ENCODE measurements around the gene SPHKAP.
"Not testable (repeated sequence)": the region's sequence is repeated elsewhere in the genome, so short reads cannot be mapped to it uniquely, and the experiment has no call there.

The SPHKAP gene

DNA sequence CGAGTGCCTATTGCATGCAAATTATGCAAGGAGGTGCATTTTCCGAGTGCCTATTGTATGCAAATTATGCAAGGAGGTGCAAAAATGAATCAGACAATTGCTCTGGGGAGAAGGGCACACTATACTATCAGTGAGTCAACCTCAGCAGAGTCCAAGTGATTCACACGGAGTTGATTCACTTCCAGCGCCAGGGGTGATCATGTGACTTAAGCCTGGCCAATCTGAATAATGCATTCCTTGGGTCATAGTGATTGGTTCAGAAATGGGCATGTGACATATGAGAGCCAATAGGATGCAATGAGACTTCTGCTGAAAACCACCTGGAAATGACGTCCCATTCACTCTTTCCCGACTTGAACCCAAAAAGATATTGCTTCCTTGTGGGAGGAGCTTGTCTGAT, 157.9 kb downstream of the SPHKAP start:
- Mint-ChIP-seq H3K4me3 (no peak overlapping the region), H3K36me3 (ENCODE audit: low read depth) (no peaks in the 10 kb centered on the region), H3K4me1 (no peaks in the 10 kb centered on the region), H3K27me3 (no peaks in the 10 kb centered on the region), H3K27ac (no peak overlapping the region), H3K9me3 (peaks cover 7% of the 10 kb centered on the region)
- DNase-seq (no peak), ATAC-seq (no peak)

DNA sequence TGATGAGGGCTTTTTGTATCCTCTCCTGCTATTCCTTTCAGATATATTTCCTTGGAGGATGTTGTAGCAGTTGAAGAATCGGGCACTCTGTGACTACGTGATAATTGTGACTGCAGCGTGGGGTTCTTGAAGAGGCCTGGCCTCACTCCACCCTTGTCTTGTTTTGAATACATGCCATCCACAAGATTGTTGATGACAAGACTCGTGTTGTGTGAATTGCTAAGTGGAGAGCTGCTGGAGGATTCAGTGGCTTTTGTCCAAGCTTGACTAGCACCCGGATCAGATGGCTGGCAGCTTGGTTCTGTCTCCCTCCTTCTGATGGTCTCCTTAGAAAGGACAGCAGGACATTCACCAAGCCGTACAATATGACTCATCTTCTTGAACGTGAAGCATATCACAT, 163.2 kb downstream of the SPHKAP start:
- H3K9me3 Mint-ChIP-seq: peaks cover 7% of the 10 kb centered on the region
- no peaks in the 10 kb centered on the region for H3K36me3 Mint-ChIP-seq (ENCODE audit: low read depth)
- no peaks in the 10 kb centered on the region for H3K27me3 Mint-ChIP-seq
- no peak overlapping the region for H3K27ac Mint-ChIP-seq
- H3K4me3 Mint-ChIP-seq: no peak overlapping the region
- ATAC-seq: no peak
- H3K4me1 Mint-ChIP-seq: no peaks in the 10 kb centered on the region
- DNase-seq: no peak

DNA sequence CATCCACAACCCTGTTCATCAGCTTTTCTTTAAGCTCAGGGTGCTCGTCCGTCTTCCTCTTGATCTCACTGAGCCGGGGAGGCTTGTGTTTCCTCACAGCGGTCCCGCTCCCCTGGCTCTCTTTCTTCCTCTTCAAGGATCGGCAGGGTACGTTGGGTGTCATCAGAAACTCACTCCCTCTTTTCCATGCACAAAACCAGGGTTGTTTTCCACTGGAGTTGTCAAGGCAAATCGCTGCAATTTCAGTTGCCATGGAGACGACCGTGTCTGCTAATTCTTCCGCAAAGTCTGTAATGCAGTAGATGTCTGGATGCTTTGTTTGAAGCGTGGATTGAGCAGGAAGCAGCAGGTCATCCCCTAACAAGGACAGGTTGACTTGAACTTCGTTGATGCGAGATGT, 163.7 kb downstream of the SPHKAP start:
- no peaks in the 10 kb centered on the region for H3K4me1 Mint-ChIP-seq
- no peak overlapping the region for H3K27ac Mint-ChIP-seq
- no peaks in the 10 kb centered on the region for H3K27me3 Mint-ChIP-seq
- DNase-seq (no peak), ATAC-seq (no peak)
- H3K36me3 Mint-ChIP-seq (ENCODE audit: low read depth): no peaks in the 10 kb centered on the region
- H3K9me3 Mint-ChIP-seq: peaks cover 7% of the 10 kb centered on the region
- H3K4me3 Mint-ChIP-seq: no peak overlapping the region

DNA sequence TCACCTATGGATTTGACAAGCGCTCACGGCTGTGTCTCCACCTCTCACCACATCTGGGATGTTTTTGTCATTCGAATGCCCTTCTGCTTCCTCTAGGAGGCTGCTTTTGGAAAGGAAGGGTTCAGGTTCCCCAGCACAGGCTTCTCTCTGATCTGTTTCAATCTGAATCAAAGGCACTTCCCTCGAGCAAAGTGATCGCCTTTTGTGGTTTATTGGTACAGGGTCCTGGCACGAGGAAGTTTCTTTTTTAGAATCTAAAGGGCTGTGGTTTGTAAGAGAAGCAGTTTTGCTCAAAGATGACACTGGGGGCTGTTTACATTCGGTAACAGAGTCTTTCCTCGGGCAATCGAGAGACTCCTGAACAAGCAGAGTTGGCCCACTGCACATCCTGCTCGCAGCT, 165.1 kb downstream of the SPHKAP start:
- Mint-ChIP-seq H3K4me3 (no peak overlapping the region), H3K9me3 (peaks cover 7% of the 10 kb centered on the region), H3K36me3 (ENCODE audit: low read depth) (no peaks in the 10 kb centered on the region), H3K27me3 (no peaks in the 10 kb centered on the region), H3K4me1 (no peaks in the 10 kb centered on the region), H3K27ac (no peak overlapping the region)
- DNase-seq: no peak
- no peak for ATAC-seq

DNA sequence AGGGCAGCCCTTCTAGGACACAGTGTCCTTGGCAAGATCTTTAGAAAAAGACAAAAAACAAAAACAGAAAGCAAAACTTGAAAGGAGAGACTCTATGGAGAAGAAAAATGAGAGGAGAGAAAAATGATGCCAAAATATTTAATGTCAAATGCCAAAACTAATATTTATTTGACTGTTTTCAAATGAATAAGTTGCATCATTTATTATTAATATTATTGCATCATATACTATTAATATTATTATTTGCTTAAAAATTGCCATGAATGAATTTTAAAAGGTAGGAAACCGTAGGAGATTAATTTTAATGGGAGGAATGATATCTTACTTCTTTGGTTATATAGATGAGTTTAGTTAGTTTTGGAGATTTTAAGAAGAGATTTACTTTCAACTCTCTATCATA, 165.7 kb downstream of the SPHKAP start:
- ATAC-seq: no peak
- DNase-seq: no peak
- no peaks in the 10 kb centered on the region for H3K36me3 Mint-ChIP-seq (ENCODE audit: low read depth)
- H3K4me3 Mint-ChIP-seq: no peak overlapping the region
- no peak overlapping the region for H3K27ac Mint-ChIP-seq
- peaks cover 7% of the 10 kb centered on the region for H3K9me3 Mint-ChIP-seq
- no peaks in the 10 kb centered on the region for H3K27me3 Mint-ChIP-seq
- no peaks in the 10 kb centered on the region for H3K4me1 Mint-ChIP-seq

DNA sequence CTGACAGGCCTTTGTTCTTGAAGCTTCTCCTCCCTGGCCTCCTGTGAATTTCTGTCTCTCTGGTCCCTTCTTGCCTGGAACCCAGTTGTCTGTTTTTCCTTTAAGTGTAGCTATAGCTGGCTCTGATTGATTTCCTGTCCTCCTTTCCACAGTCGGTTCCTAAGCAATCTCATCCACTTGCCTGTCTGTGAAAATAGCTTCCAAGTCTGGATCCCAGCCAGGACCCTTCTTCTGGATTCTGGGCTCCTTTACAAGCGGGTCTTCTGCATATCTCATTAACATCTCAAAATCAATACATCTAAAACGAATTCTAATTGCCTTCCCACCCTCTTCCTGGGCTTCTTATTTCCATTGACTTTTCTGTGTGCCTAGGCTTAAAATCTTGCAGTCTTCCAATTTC, 185.1 kb downstream of the SPHKAP start:
- H3K4me3 Mint-ChIP-seq: no peak overlapping the region
- peaks cover 5% of the 10 kb centered on the region for H3K9me3 Mint-ChIP-seq
- H3K27ac Mint-ChIP-seq: no peak overlapping the region
- no peaks in the 10 kb centered on the region for H3K27me3 Mint-ChIP-seq
- no peak for ATAC-seq
- DNase-seq: no peak
- no peaks in the 10 kb centered on the region for H3K36me3 Mint-ChIP-seq (ENCODE audit: low read depth)
- no peaks in the 10 kb centered on the region for H3K4me1 Mint-ChIP-seq

DNA sequence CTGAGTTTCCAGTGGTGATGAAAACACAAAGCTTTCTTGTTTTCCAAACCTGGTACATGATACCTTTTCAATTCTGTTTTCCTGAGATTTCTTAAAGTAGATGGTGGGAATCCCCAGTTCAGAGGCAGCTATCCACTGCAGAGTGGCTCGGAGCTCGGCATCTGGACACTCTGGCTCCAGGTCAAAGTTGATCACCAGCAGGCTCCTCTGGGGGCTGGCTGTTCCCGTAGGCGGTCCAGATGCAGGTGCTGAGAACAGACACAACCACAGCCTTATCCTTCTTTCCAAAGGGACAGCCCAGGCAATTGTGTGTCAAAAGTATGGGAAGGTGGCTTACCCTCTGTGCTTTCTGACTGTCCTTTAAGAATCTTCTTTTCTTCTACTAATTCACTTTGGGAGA, 190.6 kb downstream of the SPHKAP start:
- H3K36me3 Mint-ChIP-seq (ENCODE audit: low read depth): no peaks in the 10 kb centered on the region
- no peak for DNase-seq
- no peak overlapping the region for H3K27ac Mint-ChIP-seq
- no peaks in the 10 kb centered on the region for H3K9me3 Mint-ChIP-seq
- no peaks in the 10 kb centered on the region for H3K4me1 Mint-ChIP-seq
- no peak overlapping the region for H3K4me3 Mint-ChIP-seq
- no peak for ATAC-seq
- H3K27me3 Mint-ChIP-seq: no peaks in the 10 kb centered on the region

DNA sequence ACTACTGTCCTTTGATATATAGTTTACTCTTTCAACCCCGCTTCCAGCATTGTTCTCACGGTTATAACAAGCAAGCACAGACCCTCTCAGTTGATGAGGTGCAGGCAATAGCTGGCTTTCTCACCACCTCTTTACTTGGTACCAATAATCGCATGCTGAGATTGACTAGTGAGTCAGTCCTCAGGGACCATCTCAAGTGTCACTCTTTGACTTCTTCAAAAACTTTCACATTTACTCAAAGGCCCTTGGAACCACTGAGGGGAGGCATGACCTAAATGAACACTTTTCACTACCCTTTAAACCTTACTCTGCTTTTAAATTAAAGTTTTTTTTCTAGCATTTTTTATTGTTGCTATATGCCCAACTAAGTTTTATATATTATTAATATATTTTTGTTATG, 208.2 kb downstream of the SPHKAP start:
- no peak for ATAC-seq
- H3K36me3 Mint-ChIP-seq (ENCODE audit: low read depth): no peaks in the 10 kb centered on the region
- no peak overlapping the region for H3K4me3 Mint-ChIP-seq
- peaks cover 1% of the 10 kb centered on the region for H3K27me3 Mint-ChIP-seq
- DNase-seq: no peak
- peaks cover 3% of the 10 kb centered on the region for H3K9me3 Mint-ChIP-seq
- H3K4me1 Mint-ChIP-seq: no peaks in the 10 kb centered on the region
- no peak overlapping the region for H3K27ac Mint-ChIP-seq

DNA sequence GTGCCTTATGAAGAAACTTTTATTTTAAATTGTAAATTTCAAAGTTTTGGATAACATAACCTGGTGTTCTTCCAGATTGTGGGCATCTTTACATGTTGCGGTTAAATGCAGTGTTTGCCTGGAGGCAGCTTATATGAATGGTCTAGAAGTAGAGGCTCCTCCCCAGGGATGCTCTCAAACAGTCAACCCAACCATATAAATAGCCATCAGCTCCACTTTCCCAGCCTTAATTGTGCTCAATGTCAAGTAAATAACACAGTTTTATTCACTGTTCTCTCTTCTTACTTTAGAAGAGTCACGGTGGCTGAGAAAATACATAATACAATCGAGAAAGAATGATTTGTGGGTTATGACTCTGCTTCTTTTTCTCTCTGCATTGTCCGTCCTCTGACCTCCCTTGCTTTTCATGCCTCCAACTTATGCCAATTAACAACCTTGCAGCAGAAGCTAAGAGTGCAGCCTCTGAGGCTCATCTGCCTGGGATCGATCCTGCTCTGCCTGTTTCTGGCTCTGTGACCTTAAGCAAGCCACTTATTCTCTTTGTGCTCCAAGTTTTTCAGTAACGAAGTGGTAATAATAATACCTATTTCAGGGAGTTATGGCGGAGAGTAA, 209.8 kb downstream of the SPHKAP start:
- Mint-ChIP-seq H3K36me3 (ENCODE audit: low read depth) (no peaks in the 10 kb centered on the region), H3K4me1 (no peaks in the 10 kb centered on the region), H3K9me3 (peaks cover 3% of the 10 kb centered on the region), H3K27ac (no peak overlapping the region), H3K27me3 (peaks cover 1% of the 10 kb centered on the region), H3K4me3 (no peak overlapping the region)
- DNase-seq: no peak
- ATAC-seq: no peak

DNA sequence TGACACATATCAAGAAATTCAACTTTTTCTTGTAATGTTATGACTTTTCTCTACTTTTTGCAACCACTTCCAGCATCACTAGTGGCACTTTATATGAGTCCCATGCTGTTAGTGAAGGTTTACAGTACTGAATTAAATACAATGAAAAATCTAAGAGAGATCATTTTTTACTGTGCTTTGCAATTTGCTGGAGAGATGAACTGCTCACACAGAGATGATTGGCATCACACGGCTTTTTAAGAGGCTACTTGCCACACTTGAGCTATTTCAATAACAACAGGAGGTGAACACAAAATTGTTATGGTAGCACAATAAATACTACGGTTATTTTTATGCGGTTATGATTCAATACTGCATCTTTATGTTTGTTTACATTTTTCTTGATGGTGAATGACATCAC, 221.2 kb downstream of the SPHKAP start:
- Mint-ChIP-seq H3K27me3 (no peaks in the 10 kb centered on the region), H3K36me3 (ENCODE audit: low read depth) (no peaks in the 10 kb centered on the region), H3K4me1 (no peaks in the 10 kb centered on the region), H3K4me3 (no peak overlapping the region), H3K27ac (no peak overlapping the region), H3K9me3 (no peaks in the 10 kb centered on the region)
- ATAC-seq: no peak
- no peak for DNase-seq

DNA sequence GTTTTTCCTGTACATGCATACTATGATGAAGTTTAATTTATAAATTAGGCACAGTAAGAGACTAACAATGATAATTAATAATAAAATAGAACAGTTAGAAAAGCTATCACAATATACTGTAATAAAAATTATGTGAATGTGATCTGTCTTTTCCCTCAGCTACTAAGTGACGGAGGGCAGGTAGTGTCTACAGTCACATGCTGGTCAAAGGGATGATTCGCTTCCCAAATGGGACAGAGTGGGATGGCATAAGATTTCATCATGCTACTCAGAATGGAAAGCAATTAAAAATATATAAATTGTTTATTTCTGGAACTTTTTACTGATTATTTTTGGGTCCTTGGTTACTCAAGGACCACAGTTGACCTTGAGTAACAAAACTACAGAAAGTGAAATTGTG, 238.5 kb downstream of the SPHKAP start:
- DNase-seq: no peak
- no peak overlapping the region for H3K27ac Mint-ChIP-seq
- H3K4me3 Mint-ChIP-seq: no peak overlapping the region
- no peak for ATAC-seq
- no peaks in the 10 kb centered on the region for H3K36me3 Mint-ChIP-seq (ENCODE audit: low read depth)
- H3K27me3 Mint-ChIP-seq: peaks cover 4% of the 10 kb centered on the region
- no peaks in the 10 kb centered on the region for H3K9me3 Mint-ChIP-seq
- H3K4me1 Mint-ChIP-seq: no peaks in the 10 kb centered on the region

DNA sequence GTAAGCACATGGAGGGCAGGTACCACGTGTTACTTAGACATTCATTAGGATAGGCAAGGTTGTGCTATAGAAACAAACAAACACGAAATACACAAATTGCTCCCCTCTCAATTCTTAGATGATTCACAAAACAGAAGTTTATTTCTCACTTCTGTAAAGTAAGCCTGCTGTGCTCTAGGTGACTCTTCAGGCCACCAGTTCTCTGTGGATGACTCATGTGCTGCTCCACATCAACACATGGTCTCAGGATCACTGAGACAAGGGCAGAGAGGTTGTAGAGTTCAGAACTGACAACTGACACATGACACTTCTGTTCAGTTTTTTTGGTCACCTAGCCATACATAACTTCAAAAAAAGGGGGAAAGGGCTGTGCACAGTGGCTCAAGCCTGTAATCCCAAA, 239.5 kb downstream of the SPHKAP start:
- ATAC-seq: no peak

DNA sequence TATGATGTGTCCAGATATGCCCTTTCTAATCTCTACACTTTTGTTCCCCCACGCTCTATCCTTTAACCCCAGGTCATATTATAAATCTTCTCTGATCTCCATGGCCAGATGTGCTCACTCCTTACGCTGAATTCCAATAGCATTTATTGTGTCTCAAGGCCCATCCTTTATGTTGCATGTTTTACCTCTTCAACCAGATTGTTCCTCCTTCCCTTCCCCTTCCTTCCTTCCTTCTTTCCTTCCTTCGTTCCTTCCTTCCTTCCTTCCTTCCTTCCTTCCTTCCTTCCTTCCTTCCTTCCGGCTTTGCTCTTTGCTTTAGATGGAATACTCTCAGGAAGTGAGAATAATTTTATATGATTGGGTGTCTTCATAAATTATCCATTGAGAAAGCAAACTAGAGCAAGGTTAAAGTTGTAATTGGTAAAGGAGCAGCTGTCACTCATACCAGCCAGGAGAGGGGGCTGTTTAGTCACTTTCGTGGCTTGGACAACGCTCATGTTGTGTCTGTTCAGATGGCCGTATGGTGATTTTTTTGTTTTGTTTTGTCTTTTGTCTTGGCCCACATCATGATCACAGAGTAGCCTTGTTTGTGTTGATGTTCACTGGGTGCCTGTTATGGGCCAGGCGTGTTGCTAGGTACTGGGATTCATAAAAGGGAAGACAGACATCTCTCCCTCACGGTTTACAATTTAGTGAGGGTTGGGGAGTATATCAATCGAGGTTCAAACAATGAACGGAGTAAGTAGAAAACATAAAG, 242.0 kb downstream of the SPHKAP start:
- no peak for ATAC-seq
- no peaks in the 10 kb centered on the region for H3K9me3 Mint-ChIP-seq
- H3K27me3 Mint-ChIP-seq: peaks cover 4% of the 10 kb centered on the region

More for the DNA sequence above, 239.5 kb downstream of the SPHKAP start:
- H3K9me3 Mint-ChIP-seq: no peaks in the 10 kb centered on the region
- no peak overlapping the region for H3K27ac Mint-ChIP-seq
- H3K36me3 Mint-ChIP-seq (ENCODE audit: low read depth): no peaks in the 10 kb centered on the region
- no peaks in the 10 kb centered on the region for H3K4me1 Mint-ChIP-seq
- H3K4me3 Mint-ChIP-seq: no peak overlapping the region
- no peak for DNase-seq
- H3K27me3 Mint-ChIP-seq: peaks cover 4% of the 10 kb centered on the region

DNA sequence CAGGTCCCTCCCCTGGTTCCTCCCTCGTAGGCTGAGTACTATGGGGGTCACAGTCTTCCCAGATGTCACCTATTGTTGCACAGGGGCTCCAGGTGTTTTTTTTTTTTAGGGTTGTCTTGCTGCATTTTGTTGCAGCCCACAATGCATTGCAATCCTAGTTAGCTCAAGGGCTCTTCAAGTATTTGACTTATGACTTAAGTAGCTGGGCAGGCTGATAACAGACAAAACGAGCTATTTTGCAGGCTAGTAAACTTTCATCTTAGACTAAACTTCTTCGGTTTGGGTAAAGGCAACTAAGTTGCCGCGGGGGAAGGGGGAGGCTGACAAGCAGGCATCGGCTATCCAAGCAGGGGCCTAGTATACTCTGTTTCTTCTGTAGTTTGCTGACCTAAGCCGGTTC, 245.2 kb downstream of the SPHKAP start:
- ATAC-seq; H3K4me1 Mint-ChIP-seq; H3K27ac Mint-ChIP-seq; H3K4me3 Mint-ChIP-seq; DNase-seq; H3K9me3 Mint-ChIP-seq; H3K27me3 Mint-ChIP-seq; H3K36me3 Mint-ChIP-seq (ENCODE audit: low read depth): not testable (repeated sequence)

More for the DNA sequence above, 242.0 kb downstream of the SPHKAP start:
- Mint-ChIP-seq H3K27ac (no peak overlapping the region), H3K4me3 (no peak overlapping the region), H3K4me1 (no peaks in the 10 kb centered on the region), H3K36me3 (ENCODE audit: low read depth) (no peaks in the 10 kb centered on the region)
- no peak for DNase-seq

DNA sequence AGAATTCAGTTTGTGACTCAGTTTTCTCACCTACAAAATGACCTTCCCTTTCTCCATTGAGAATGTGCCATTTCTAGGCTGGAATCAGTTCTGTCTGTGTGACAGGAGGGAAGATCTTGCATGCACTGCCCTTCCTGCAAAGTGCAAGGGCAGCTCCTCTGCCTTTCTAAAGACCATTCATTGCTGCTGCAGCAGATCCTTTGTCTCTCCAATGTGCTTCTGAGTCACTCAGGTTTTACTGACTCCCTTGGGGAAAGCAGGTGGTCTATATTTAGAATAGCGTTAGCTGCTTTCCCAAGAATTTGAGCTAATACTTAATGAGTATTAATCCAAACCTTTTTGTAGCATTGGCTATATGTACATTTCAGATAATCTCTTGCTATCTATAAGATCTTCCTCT, 247.6 kb downstream of the SPHKAP start:
- H3K4me1 Mint-ChIP-seq: no peaks in the 10 kb centered on the region
- H3K36me3 Mint-ChIP-seq (ENCODE audit: low read depth): no peaks in the 10 kb centered on the region
- no peak overlapping the region for H3K27ac Mint-ChIP-seq
- peaks cover 7% of the 10 kb centered on the region for H3K27me3 Mint-ChIP-seq
- H3K9me3 Mint-ChIP-seq: peaks cover 4% of the 10 kb centered on the region
- H3K4me3 Mint-ChIP-seq: no peak overlapping the region
- DNase-seq (no peak), ATAC-seq (no peak)
